Ramos (cell line): Measurements from ENCODE around the gene MORC2.

Source experiments
- in situ Hi-C: fragments of 300-500 bp; cut with MboI; formaldehyde crosslinking; loops from one replicate; pipeline ENCODE4 v1.14.3; 2022; ENCODE audit warnings: low sequenced_read_pairs; ENCODE audit not compliant: unreplicated experiment

Gene MORC2

GRCh38 chr22:30923168-30923900, 45.2 kb downstream of the MORC2 start:
- in situ Hi-C loops = no loop called here

- in situ Hi-C loops = no loop called here
These were observed 46.4 kb downstream of the MORC2 start for GRCh38 chr22:30922151-30922611.

- in situ Hi-C loops = no loop called here
These were observed 47.5 kb downstream of the MORC2 start for GRCh38 chr22:30921108-30921507.

GRCh38 chr22:30920407-30920806, 48.2 kb downstream of the MORC2 start:
- in situ Hi-C loops = no loop called here

GRCh38 chr22:30919973-30920372, 48.6 kb downstream of the MORC2 start:
- in situ Hi-C loops = no loop called here

- in situ Hi-C loops = no loop called here
These were observed 49.8 kb downstream of the MORC2 start for GRCh38 chr22:30918761-30919160.

GRCh38 chr22:30910358-30910757, 58.2 kb downstream of the MORC2 start:
- in situ Hi-C loops = no loop called here

- in situ Hi-C loops = no loop called here
These were observed 59.3 kb downstream of the MORC2 start for GRCh38 chr22:30909306-30909705.

GRCh38 chr22:30908051-30908461, 60.5 kb downstream of the MORC2 start:
- in situ Hi-C loops = no loop called here

- in situ Hi-C loops = no loop called here
These were observed 61.6 kb downstream of the MORC2 start for GRCh38 chr22:30906946-30907345.

- in situ Hi-C loops = no loop called here
These were observed 62.2 kb downstream of the MORC2 start for GRCh38 chr22:30906411-30906810.

GRCh38 chr22:30905696-30906341, 62.8 kb downstream of the MORC2 start:
- in situ Hi-C loops = no loop called here

GRCh38 chr22:30903876-30904460, 64.6 kb downstream of the MORC2 start:
- in situ Hi-C loops = no loop called here

- in situ Hi-C loops = no loop called here
These were observed 65.8 kb downstream of the MORC2 start for GRCh38 chr22:30902496-30903357.

- in situ Hi-C loops = no loop called here
These were observed 74.2 kb downstream of the MORC2 start for GRCh38 chr22:30894371-30894740.

GRCh38 chr22:30893434-30894370, 74.9 kb downstream of the MORC2 start:
- in situ Hi-C loops = no loop called here

- in situ Hi-C loops = no loop called here
These were observed 75.8 kb downstream of the MORC2 start for GRCh38 chr22:30892731-30893221.

- in situ Hi-C loops = no loop called here
These were observed 76.3 kb downstream of the MORC2 start for GRCh38 chr22:30892286-30892685.

- in situ Hi-C loops = no loop called here
These were observed 76.8 kb downstream of the MORC2 start for GRCh38 chr22:30891781-30892180.

- in situ Hi-C loops = no loop called here
These were observed 77.2 kb downstream of the MORC2 start for GRCh38 chr22:30891443-30891755.
